Rectal smooth muscle tissue (tissue), 1 donor: ENCODE data around the gene METTL22.

ENCODE experiments used
- H3K27ac ChIP-seq: one replicate; pipeline ENCODE4 v1.7.0; 2013; ENCODE audit warnings: low read depth, low read length, inconsistent platforms
- H3K27me3 ChIP-seq: one replicate; pipeline ENCODE4 v1.7.0; 2013; ENCODE audit warnings: low read length; ENCODE audit not compliant: control insufficient read depth, insufficient read depth
- H3K36me3 ChIP-seq: one replicate; pipeline ENCODE4 v1.7.0; 2013; ENCODE audit warnings: low read length; ENCODE audit not compliant: control insufficient read depth, insufficient read depth
- H3K4me1 ChIP-seq: one replicate; pipeline ENCODE4 v1.7.0; 2013; ENCODE audit warnings: low read length; ENCODE audit not compliant: control insufficient read depth, insufficient read depth
- H3K4me3 ChIP-seq: one replicate; pipeline ENCODE4 v1.7.0; 2013; ENCODE audit warnings: low read length
- H3K9ac ChIP-seq: one replicate; pipeline ENCODE4 v1.7.0; 2013; ENCODE audit warnings: low read length

Gene METTL22

DNA sequence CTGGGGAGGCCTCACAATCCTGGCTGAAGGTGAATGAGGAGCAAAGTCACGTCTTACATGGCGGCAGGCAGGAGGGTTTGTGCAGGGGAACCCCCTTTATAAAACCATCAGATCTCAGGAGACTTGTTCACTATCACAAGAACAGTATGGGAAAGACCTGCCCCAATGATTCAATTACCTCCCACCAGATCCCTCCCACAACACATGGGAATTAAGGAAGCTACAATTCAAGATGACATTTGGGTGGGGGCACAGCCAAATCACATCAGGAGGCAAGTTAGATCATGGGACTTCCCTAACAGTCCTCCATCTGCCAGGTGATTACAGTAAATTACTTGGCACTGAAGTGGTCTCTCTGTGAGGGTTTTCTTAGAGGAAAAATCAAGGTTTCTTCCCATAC lies 36.5 kb upstream of the METTL22 start:
- no peak overlapping the region for H3K4me3 ChIP-seq
- no peaks in the 10 kb centered on the region for H3K4me1 ChIP-seq
- H3K36me3 ChIP-seq = no peaks in the 10 kb centered on the region
- peaks cover 6% of the 10 kb centered on the region for H3K27me3 ChIP-seq
- no peak overlapping the region for H3K9ac ChIP-seq
- no peak overlapping the region for H3K27ac ChIP-seq

DNA sequence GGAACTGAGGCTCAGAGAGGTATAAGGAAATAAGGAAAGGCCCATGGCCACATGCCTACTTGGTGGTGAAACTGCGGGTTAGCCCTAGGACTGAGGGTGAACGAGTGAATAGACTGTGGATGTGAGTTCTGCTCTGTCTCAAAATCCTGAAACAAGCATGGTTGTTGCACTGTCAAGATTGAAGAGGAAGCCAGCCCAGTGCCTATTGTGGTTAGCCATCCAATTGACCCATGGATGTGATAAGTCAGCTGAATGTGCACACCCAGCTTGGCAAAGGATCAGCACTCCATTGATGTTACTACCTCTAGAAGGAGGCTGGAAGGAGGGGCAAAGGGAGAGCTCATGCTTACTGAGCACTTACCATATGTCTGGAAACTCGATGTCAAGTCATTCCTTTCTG lies 35.6 kb upstream of the METTL22 start:
- Histone ChIP-seq H3K4me3 (no peak overlapping the region), H3K4me1 (no peaks in the 10 kb centered on the region), H3K9ac (no peak overlapping the region), H3K27ac (no peak overlapping the region), H3K36me3 (no peaks in the 10 kb centered on the region), H3K27me3 (peaks cover 11% of the 10 kb centered on the region)

DNA sequence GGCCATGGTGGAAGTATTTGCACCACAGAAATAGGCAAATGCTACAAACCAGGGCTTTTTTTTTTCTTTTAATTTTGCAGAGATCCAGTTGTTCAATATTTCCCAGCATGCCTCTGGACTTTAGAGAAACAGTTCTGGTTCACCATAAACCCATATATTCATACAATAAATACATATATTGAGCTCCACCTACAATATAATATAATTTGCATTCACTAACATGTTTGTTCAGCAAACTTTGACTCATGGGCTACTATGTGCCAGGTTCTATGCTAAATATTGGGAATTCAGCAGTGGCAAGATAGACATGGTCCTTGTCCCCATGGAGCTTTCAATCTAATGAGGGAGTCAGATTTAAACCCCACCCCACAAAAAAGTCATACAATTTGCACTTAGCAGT lies 34.4 kb upstream of the METTL22 start:
- no peak overlapping the region for H3K27ac ChIP-seq
- no peak overlapping the region for H3K4me3 ChIP-seq
- H3K9ac ChIP-seq = no peak overlapping the region
- no peaks in the 10 kb centered on the region for H3K4me1 ChIP-seq
- no peaks in the 10 kb centered on the region for H3K36me3 ChIP-seq
- H3K27me3 ChIP-seq = peaks cover 11% of the 10 kb centered on the region

DNA sequence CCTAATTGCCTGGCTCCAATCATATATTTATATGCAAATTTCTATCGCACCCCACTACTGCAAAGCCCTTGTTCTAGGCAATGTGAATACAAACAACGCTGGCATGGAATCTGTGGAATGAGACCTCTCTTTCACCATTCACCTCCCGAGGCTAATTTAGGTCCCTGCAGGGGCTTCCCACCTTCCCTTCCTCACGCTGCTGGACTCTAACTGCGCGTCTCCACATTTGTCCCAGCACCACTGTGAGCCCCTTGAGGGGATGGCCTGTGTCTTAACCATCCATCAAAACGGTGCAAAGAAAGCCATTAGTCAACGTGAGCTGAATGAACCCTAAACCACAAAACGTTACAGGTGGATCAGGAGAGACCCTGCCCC lies 32.8 kb upstream of the METTL22 start:
- Histone ChIP-seq H3K36me3 (no peaks in the 10 kb centered on the region), H3K27me3 (peaks cover 11% of the 10 kb centered on the region), H3K9ac (no peak overlapping the region), H3K27ac (no peak overlapping the region), H3K4me1 (no peaks in the 10 kb centered on the region), H3K4me3 (no peak overlapping the region)

DNA sequence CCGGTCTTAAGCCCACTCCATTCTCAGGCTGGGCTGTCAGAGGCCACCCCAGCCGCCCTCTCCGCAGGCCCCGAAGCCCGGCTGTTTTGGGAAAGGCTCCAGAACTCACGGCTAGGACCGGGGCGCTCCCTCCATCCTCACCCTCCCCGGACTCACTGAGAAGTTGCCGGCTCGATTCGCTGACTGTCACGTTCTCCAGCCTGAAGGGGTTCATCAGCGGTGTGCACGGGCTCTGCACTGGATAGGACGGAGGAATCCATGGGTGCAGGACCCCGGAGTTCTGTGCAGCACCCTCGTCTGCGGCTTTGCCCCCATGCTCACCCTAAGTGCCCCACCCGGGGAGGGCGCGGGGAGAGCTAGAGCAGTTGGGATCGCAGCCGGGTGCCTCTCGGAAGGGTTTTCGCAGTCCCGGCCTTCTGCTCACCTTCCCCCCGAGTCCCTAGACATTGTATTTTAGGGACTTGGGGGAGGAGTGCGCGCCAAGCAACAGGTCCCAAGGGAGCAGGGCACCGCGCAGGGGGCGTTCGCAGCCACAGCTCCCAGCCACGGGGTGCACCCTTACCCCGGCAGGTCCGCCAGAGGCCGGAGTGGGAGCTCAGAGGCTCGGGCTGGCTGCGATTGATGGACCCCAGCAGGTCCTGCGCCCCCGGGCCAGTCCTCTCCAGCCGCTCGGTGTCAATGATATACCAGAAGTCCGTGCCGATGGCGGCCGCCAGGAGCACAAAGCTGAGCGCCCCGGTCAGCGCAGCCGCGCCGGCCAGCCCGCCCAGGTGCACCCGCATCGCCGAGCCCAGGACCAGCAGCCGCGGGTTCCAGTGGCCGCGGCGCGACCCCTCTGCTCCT lies 32.2 kb upstream of the METTL22 start:
- Histone ChIP-seq H3K36me3 (no peaks in the 10 kb centered on the region), H3K9ac (no peak overlapping the region), H3K27ac (no peak overlapping the region), H3K27me3 (peaks cover 11% of the 10 kb centered on the region), H3K4me3 (no peak overlapping the region), H3K4me1 (no peaks in the 10 kb centered on the region)

DNA sequence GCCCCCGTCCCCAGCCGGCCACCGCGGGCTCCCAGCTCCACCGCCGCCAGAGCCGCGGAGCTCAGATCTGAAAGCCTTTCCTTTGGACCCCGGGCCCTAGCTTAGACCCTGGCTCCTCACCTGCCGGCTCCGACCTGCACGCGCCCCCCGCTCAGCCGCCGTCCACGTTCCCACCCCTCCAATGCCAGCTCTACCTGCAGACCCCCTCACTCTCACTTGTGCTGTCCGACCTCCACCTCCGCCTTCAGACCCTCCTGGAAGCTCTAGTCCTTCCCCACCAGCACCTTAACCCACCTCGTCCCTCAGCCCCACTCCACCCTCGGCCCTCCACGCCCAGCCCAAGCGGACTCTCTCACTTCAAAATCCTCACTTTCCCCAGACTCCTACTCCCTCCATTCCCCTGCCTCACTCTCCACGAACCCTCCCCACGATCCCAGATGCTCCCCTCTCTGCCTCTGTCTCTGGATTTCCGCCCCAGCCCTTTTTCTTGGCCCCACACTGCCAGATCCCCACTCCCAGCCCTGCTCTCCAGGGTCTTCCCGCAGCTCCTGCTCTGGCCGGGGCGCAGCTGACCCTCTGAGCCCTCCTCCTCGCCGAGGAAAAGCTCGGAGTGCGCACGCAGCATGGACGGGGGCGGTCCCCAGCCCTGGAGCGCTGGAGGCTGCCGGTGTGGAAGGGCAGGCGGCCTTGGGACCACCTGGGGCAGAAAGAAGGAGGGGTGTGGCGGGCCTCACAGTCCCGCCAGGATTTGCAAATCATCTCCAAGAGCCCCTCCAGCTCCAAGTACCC lies 31.4 kb upstream of the METTL22 start, which contains the start of gene TMEM114:
TSS of gene TMEM114 (minus strand) at position 612 of the 789 bp plus-strand sequence. CDS start 673 bp downstream, outside the sequence.
- H3K4me3 ChIP-seq = no peak within 1 kb of the TSS
- no peaks in the 10 kb centered on the region for H3K36me3 ChIP-seq
- H3K27me3 ChIP-seq = peaks cover 11% of the 10 kb centered on the region
- H3K27ac ChIP-seq = no peak within 1 kb of the TSS
- H3K9ac ChIP-seq = no peak within 1 kb of the TSS
- H3K4me1 ChIP-seq = no peaks in the 10 kb centered on the region

DNA sequence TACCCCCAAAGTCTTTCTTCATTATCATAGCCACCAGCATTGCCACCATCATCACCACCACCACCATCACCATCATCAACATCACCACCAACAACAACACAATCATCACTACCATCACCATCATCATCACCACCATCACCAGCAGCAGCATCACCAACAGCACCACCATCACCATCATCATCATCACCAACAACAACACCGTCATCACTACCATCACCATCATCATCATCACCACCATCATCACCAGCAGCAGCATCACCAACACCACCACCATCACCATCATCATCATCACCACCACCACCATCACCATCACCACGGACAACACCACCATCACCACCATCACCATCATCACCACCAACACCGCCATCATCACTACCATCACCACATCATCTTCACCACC lies 30.7 kb upstream of the METTL22 start:
- Histone ChIP-seq H3K4me3 (no peak overlapping the region), H3K27me3 (peaks cover 11% of the 10 kb centered on the region), H3K36me3 (no peaks in the 10 kb centered on the region), H3K27ac (no peak overlapping the region), H3K4me1 (no peaks in the 10 kb centered on the region), H3K9ac (no peak overlapping the region)

DNA sequence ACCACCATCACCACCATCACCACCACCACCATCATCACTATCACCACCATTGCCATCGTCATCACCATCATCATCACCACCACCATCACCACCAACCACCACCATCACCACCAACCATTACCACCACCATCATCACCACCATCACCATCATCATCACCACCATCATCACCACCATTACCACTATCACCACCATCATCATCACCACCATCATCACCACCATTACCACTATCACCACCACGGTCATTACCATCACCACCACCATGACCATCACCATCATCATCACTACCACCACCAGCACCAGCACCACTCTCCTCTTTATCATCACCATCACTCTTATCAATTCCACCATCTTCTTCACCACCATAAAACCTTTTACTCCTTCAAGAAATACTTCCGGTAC lies 30.0 kb upstream of the METTL22 start:
- Histone ChIP-seq H3K4me3 (no peak overlapping the region), H3K9ac (no peak overlapping the region), H3K4me1 (no peaks in the 10 kb centered on the region), H3K36me3 (no peaks in the 10 kb centered on the region), H3K27ac (no peak overlapping the region), H3K27me3 (peaks cover 11% of the 10 kb centered on the region)

DNA sequence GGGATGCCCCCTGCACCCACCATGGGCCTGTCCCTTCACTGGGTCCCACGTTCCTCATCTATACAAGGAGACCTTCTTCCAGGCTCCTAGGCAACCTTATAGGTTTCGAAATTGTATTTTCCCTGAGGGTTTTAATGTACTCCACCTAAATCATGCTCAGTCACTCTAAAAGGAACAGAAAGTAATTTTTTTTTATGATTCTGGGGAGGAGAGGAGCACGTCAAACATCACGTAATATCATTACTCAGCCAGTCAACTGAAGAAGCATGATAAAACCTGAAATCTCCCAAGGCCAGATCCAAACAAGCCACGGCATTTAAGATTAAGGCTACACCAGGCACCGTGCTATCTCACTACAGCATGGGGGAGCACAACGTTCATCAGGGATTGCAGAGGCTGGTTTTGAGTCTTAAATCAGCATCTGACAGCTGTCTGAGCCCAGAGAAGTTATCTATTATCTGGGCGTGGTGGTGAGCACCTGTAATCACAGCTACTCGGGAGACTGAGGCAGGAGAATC lies 27.3 kb upstream of the METTL22 start:
- Histone ChIP-seq H3K4me1 (no peaks in the 10 kb centered on the region), H3K27ac (no peak overlapping the region), H3K9ac (no peak overlapping the region), H3K27me3 (peaks cover 11% of the 10 kb centered on the region), H3K4me3 (no peak overlapping the region), H3K36me3 (no peaks in the 10 kb centered on the region)

DNA sequence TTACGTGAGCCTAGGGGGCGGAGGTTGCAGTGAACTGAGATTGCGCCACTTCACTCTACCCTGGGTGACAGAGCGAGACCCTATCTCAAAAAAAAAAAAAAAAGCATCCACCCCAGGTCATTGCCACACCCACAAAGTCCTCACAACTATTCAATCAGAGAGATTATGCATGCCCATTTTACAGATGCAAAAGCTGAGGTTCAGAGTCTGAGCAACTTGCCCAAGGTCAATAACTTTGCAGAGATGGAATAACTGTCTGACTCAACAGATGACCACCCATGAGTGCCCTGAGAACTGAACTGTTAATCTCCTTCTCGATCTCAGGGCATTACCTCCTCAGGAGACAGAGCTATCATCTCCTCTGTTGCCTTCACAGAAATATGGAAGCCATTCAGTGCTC lies 25.7 kb upstream of the METTL22 start:
- H3K4me3 ChIP-seq = no peak overlapping the region
- H3K27ac ChIP-seq = no peak overlapping the region
- H3K4me1 ChIP-seq = no peaks in the 10 kb centered on the region
- H3K27me3 ChIP-seq = no peaks in the 10 kb centered on the region
- H3K36me3 ChIP-seq = no peaks in the 10 kb centered on the region
- no peak overlapping the region for H3K9ac ChIP-seq

DNA sequence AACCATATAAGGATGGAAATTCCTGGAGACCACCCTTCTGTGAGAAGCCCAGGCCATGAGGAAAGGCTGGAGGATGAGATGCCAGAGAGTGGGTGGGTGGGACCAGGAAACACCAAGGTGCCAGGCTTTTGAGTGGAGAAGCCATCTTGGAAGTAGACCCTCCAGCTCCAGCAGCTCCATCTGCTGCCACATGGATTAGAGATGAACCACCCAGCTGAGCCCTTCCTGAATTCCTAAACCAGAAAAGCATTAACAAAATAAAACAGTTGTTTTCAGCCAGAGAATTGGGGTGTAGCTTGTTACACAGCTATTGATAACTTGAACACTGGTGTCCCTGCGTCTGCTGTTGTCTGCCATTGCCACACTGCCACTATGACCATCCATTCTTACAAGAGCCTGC lies 24.9 kb upstream of the METTL22 start:
- Histone ChIP-seq H3K9ac (no peak overlapping the region), H3K4me1 (no peaks in the 10 kb centered on the region), H3K27ac (no peak overlapping the region), H3K4me3 (no peak overlapping the region), H3K36me3 (no peaks in the 10 kb centered on the region), H3K27me3 (no peaks in the 10 kb centered on the region)

DNA sequence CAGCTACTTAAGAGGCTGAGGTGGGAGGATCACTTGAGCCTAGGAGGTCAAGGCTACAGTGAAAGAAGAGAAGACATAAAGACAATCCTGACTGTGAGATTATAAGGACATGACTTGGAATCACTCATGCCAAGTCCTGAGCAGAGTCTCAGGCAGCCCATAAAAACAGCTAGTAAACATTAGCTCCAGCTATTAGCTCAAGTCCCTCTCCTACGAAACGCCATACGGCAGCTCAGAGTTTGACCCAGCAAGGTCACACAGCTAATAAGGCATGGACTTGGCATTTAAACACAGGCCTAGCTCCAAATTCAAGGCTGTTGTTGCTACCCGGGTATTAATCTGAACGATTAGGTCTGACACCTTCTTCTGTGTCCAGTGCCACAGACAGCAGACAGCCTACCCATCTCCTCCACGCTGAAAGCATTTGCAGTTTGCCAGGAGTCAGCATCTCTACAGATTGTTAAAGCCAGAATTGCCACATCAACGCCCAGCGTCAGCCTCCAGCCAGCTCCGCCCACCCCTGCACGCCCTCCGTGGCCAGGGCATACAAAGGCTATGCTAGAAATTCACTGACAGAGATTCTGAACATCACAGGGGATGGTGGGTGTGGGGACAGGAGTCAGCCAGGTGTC lies 21.2 kb upstream of the METTL22 start:
- Histone ChIP-seq H3K27ac (no peak overlapping the region), H3K27me3 (no peaks in the 10 kb centered on the region), H3K4me3 (no peak overlapping the region), H3K9ac (no peak overlapping the region), H3K36me3 (no peaks in the 10 kb centered on the region), H3K4me1 (no peaks in the 10 kb centered on the region)
